Sigmoid colon (tissue), 7 donors: ENCODE data around the gene FEN1. TPM values are rescaled to one million over a fixed set of nuclear protein-coding genes. Genes with fewer than 3 reads are reported as not detected.

ENCODE experiments used
- DNase-seq: peaks from one replicate; pipeline ENCODE4 v3.0.0-alpha.2; 2019
- H3K27ac ChIP-seq, 4 donors: fragments of 200-600 bp; sonication (generic); one replicate each; pipeline ENCODE4 v1.5.1; 2016 to 2019; ENCODE audit warnings: mild to moderate bottlenecking in 1 of 4
- H3K27me3 ChIP-seq, 3 donors: fragments of 200-600 bp; sonication (generic); one replicate each; pipeline ENCODE4 v1.5.1; 2019; ENCODE audit warnings: mild to moderate bottlenecking in 1 of 3
- H3K36me3 ChIP-seq, 4 donors: fragments of 200-600 bp; sonication (generic); one replicate each; pipeline ENCODE4 v1.5.1; 2016 to 2019
- H3K4me1 ChIP-seq, 4 donors: fragments of 200-600 bp; sonication (generic); one replicate each; pipeline ENCODE4 v1.5.1; 2017 to 2019
- H3K4me3 ChIP-seq, 4 donors: fragments of 200-600 bp; sonication (generic); one replicate each; pipeline ENCODE4 v1.5.1; 2017 to 2019; ENCODE audit warnings: mild to moderate bottlenecking in 2 of 4, moderate library complexity in 1 of 4
- H3K9me3 ChIP-seq, 4 donors: fragments of 200-600 bp in 3 of 4; sonication (generic) in 3 of 4; one replicate each; pipeline versions ENCODE4 v1.5.1 to v1.6.1; 2013 to 2019
- EP300 ChIP-seq, 4 donors: sonication (generic); formaldehyde crosslinking; IDR thresholded peaks; one replicate each; pipeline ENCODE4 v1.6.1; 2017; ENCODE audit warnings: antibody characterized with exemption in 4 of 4
- POLR2A ChIP-seq, 2 donors: fragments of 450-650 bp; IDR thresholded peaks; one replicate each; pipeline ENCODE4 v1.6.1; 2016; ENCODE audit warnings: antibody characterized with exemption in 2 of 2, mild to moderate bottlenecking in 2 of 2, moderate library complexity in 2 of 2
- POLR2AphosphoS5 ChIP-seq, 4 donors: sonication (generic); formaldehyde crosslinking; IDR thresholded peaks; one replicate each; pipeline ENCODE4 v1.6.1; 2017; ENCODE audit warnings: antibody characterized with exemption in 4 of 4
- WGBS, 2 donors: extraction: QIAGEN DNeasy Blood & Tissue Kit; methylation state at CpG; one replicate each; pipeline ENCODE4 v1.1.7; 2013; 5-methylcytosine and 5-hydroxymethylcytosine counted together
- intact Hi-C: fragments of 100-400 bp; cut with DNase I; formaldehyde crosslinking; loops from one replicate; pipeline ENCODE4 v1.15.1; 2023
- polyA plus RNA-seq, 3 donors: library from polyadenylated mRNA; stranded (reverse); fragments of 200-250 nt; gene quantifications; one replicate each; pipeline ENCODE4 v1.2.3, GENCODE V29; 2013
- total RNA-seq, 4 donors: library from RNA; depleted of rRNA; stranded (reverse); fragments of >200 nt; gene quantifications; one replicate each; pipeline ENCODE4 v1.1.0, GENCODE V29; 2016
- TF ChIP-seq, protein P1 (sequence below), 4 experiments: fragments of 450-650 bp in 3 of 4; fragments of 200-600 bp in 1 of 4; IDR thresholded peaks; one replicate each; pipeline ENCODE4 v1.5.1; 2016 to 2019; ENCODE audit warnings: antibody characterized with exemption in 4 of 4, mild to moderate bottlenecking in 3 of 4, moderate library complexity in 2 of 4
- donor health status: healthy with polysubstance abuse.
- donor health status: Bipolar disorder and iron deficiency.
- donor health status: healthy.

The FEN1 gene
- total and polyA plus RNA-seq, 7 donors, result 4.2 to 39.1 (median 7.5) TPM

DNA sequence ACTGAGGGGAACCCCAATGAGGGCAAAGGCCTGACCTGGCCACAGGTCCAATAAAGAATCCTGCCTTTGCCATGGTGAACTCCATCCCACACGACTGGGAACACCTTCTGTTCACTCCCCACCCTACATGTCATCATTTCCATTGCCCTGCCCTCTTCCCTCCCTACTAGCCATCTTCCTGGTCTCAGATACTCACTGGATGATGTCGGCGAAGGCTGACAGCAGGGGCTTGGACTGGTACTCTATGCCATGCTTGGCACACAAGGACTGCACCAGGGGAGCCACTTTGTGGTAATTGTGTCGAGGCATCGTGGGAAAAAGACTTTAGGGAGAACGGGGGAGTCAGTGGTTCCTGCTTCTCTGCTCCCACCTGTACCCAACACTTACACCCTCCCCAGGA lies 9.9 kb downstream of the FEN1 start:
- no peak for DNase-seq
- Histone ChIP-seq H3K27ac (no peak overlapping the region), H3K27me3 (no peaks in the 10 kb centered on the region), H3K9me3 (no peaks in the 10 kb centered on the region), H3K4me1 (peaks cover 0 to 3% (median 2%) of the 10 kb centered on the region in 4 donors), H3K4me3 (no peak overlapping the region), H3K36me3 (peaks cover 0 to 59% (median 3%) of the 10 kb centered on the region in 4 donors)
- intact Hi-C loops, result no loop called here
- TF ChIP-seq, protein P1, sequence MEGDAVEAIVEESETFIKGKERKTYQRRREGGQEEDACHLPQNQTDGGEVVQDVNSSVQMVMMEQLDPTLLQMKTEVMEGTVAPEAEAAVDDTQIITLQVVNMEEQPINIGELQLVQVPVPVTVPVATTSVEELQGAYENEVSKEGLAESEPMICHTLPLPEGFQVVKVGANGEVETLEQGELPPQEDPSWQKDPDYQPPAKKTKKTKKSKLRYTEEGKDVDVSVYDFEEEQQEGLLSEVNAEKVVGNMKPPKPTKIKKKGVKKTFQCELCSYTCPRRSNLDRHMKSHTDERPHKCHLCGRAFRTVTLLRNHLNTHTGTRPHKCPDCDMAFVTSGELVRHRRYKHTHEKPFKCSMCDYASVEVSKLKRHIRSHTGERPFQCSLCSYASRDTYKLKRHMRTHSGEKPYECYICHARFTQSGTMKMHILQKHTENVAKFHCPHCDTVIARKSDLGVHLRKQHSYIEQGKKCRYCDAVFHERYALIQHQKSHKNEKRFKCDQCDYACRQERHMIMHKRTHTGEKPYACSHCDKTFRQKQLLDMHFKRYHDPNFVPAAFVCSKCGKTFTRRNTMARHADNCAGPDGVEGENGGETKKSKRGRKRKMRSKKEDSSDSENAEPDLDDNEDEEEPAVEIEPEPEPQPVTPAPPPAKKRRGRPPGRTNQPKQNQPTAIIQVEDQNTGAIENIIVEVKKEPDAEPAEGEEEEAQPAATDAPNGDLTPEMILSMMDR (IDR thresholded peaks at IDR 0.05), result no peak
- TF ChIP-seq POLR2A (IDR thresholded peaks at IDR 0.05) (no peak), EP300 (IDR thresholded peaks at IDR 0.05) (no peak), POLR2AphosphoS5 (IDR thresholded peaks at IDR 0.05) (no peak)
- WGBS, 2 donors, result 92 to 93% methylated on average over 6 of the region's 6 CpGs

DNA sequence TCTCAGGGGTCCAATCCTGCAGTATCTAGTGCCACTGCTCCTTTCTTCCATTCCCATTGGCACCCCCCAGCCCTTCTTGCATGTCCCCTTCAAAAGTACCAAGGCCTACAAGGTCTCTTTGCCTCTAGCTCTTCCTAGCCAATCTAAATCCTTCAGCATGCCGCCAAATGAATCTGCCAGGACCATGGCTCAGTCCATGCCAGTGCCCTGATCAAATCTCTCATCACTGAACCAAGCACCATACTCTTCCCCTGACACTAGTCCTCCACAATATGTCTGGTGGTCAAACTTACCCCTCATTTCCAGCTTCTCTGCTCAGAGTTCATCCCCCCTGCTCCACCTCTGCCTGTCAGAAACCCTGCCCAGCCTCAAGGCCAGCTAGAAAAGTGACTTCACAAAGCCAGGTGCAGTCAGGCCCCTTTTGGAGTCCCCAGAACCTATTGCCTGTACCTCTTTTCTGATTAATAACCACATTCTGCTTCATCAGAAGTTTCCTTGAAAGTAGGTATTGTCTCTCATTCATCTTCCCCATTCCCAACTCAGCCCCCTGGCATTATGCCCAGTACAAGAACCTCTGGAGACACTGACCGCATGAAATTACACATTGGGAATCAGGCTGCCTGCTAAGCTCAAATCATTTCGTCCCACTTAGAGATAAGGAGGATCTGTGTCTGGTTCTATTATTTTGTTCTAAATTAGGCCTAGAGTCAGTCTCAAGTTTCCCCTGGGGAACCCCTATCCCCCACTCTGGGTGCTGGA lies 11.4 kb downstream of the FEN1 start:
- Histone ChIP-seq H3K9me3 (no peaks in the 10 kb centered on the region), H3K4me3 (no peak overlapping the region), H3K27ac (no peak overlapping the region), H3K36me3 (peaks cover 0 to 73% (median 3%) of the 10 kb centered on the region in 4 donors), H3K4me1 (no peaks in the 10 kb centered on the region), H3K27me3 (no peaks in the 10 kb centered on the region)
- WGBS, 2 donors, result 92 to 95% methylated on average over 3 of the region's 3 CpGs
- no peak for DNase-seq
- intact Hi-C loops, result no loop called here
- TF ChIP-seq, protein P1 (IDR thresholded peaks at IDR 0.05), result no peak
- TF ChIP-seq POLR2A (IDR thresholded peaks at IDR 0.05) (no peak), EP300 (IDR thresholded peaks at IDR 0.05) (no peak)

DNA sequence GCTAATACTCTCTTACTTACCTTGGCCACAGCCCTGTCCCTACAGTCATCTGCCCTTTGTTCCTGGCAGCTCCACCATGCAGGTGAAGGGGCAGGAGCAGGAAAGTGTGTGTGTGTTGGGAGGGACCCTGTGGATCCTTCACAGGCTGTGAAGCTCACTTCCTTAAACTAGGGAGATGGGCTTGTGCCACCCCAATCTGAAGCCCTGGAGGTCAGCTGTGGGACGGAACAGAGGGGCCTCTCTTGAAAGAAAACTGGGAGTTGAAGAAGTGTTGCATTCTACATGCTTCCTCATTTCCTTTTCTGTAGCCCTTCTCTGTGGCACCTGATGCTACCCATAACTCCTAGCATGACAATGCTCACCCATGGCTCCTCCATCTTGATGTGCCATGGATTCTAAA lies 12.4 kb downstream of the FEN1 start:
- H3K27ac ChIP-seq, result no peak overlapping the region
- no peaks in the 10 kb centered on the region for H3K4me1 ChIP-seq
- no peaks in the 10 kb centered on the region for H3K27me3 ChIP-seq
- peaks cover 0 to 83% (median 4%) of the 10 kb centered on the region in 4 donors for H3K36me3 ChIP-seq
- TF ChIP-seq POLR2A (IDR thresholded peaks at IDR 0.05), result no peak
- H3K4me3 ChIP-seq, result no peak overlapping the region
- no peaks in the 10 kb centered on the region for H3K9me3 ChIP-seq
- intact Hi-C loops, result no loop called here
- DNase-seq, result no peak
- 89 to 95% methylated on average over 1 of the region's 1 CpG for WGBS, 2 donors

DNA sequence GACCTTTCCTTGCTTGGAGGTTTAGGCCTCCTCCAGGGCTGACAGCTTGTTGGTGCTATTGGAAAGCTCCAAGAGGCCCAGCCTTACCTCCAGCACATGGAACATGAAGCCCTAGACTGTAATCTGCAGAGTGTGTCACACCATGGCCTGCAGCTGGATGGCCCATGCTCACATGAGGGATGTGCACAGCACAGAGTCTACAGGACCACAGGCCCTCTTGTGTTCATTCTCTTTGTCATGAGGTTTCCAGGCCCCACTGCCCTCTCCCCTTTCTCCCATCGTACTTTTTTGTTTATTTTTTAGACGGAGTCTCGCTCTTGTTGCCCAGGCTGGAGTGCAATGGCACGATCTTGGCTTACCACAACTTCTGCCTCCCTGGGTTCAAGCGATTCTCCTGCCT lies 14.1 kb downstream of the FEN1 start:
- Histone ChIP-seq H3K27ac (no peak overlapping the region), H3K9me3 (no peaks in the 10 kb centered on the region), H3K4me3 (no peak overlapping the region), H3K4me1 (no peaks in the 10 kb centered on the region), H3K27me3 (no peaks in the 10 kb centered on the region), H3K36me3 (peaks cover 0 to 96% (median 7%) of the 10 kb centered on the region in 4 donors)
- no peak for TF ChIP-seq POLR2A (IDR thresholded peaks at IDR 0.05)
- TF ChIP-seq, protein P1 (IDR thresholded peaks at IDR 0.05), result no peak
- TF ChIP-seq EP300 (IDR thresholded peaks at IDR 0.05), result no peak
- TF ChIP-seq POLR2AphosphoS5 (IDR thresholded peaks at IDR 0.05), result no peak
- WGBS, 2 donors, result 94 to 95% methylated on average over 5 of the region's 5 CpGs
- no peak for DNase-seq
- intact Hi-C loops, result no loop called here

DNA sequence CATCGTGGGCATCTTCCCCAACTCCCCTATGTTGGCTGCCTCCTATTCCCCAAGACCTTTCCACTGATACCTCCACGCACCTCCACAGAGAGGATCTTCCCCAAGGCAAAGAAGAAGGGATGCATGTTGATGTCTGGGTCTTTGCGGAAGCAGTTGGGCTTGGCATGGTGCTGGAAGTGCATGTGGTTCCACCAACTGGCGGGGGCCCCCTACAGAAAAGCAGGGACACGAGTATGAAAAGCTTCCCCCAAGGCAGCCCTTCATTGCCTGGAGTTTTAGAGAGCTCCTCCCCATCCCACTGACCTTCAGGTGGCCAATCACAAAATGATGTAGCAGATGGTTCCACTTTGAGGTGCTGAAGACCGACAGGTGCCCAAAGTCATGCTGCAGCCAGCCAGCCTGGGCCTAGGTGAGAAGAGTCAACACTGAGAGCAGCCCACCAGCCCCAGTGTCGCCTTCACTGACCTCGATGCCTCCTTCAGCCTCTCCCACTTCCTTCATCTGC lies 18.0 kb downstream of the FEN1 start:
- DNase-seq, result no peak
- TF ChIP-seq POLR2AphosphoS5 (IDR thresholded peaks at IDR 0.05) (no peak), POLR2A (IDR thresholded peaks at IDR 0.05) (no peak), EP300 (IDR thresholded peaks at IDR 0.05) (no peak)
- TF ChIP-seq, protein P1 (IDR thresholded peaks at IDR 0.05), result no peak
- H3K27ac ChIP-seq, result no peak overlapping the region
- 93 to 96% methylated on average over 8 of the region's 8 CpGs for WGBS, 2 donors
- H3K9me3 ChIP-seq, result no peaks in the 10 kb centered on the region
- H3K4me1 ChIP-seq, result peaks cover 0 to 5% (median 4%) of the 10 kb centered on the region in 4 donors
- intact Hi-C loops, result no loop called here
- no peak overlapping the region for H3K4me3 ChIP-seq
- H3K36me3 ChIP-seq, result peaks cover 0 to 68% (median 6%) of the 10 kb centered on the region in 4 donors
- H3K27me3 ChIP-seq, result no peaks in the 10 kb centered on the region
